ENCODE data around the gene TP63.

Gene TP63

GRCh38 chr3:189937302-189938127 lies 306.3 kb downstream of the TP63 start:
- DNase-seq: no peak

GRCh38 chr3:189941125-189941524 lies 309.9 kb downstream of the TP63 start:
- no peak for DNase-seq

GRCh38 chr3:189941679-189942078 lies 310.5 kb downstream of the TP63 start:
- DNase-seq: no peak

GRCh38 chr3:189942948-189943347 lies 311.8 kb downstream of the TP63 start:
- DNase-seq: no peak

GRCh38 chr3:189944285-189945145 lies 313.3 kb downstream of the TP63 start:
- DNase-seq: no peak

GRCh38 chr3:189945935-189946709 lies 314.9 kb downstream of the TP63 start:
- DNase-seq: no peak
